GM19395 (cell line): ENCODE data around the gene LARGE2.

ENCODE experiments used
- ATAC-seq: cut with Tn5 transposase; IDR thresholded peaks from one replicate; pipeline ENCODE4 v1.9.1; 2021; ENCODE audit warnings: mild to moderate bottlenecking, moderate library complexity; ENCODE audit not compliant: unreplicated experiment

The LARGE2 gene

DNA sequence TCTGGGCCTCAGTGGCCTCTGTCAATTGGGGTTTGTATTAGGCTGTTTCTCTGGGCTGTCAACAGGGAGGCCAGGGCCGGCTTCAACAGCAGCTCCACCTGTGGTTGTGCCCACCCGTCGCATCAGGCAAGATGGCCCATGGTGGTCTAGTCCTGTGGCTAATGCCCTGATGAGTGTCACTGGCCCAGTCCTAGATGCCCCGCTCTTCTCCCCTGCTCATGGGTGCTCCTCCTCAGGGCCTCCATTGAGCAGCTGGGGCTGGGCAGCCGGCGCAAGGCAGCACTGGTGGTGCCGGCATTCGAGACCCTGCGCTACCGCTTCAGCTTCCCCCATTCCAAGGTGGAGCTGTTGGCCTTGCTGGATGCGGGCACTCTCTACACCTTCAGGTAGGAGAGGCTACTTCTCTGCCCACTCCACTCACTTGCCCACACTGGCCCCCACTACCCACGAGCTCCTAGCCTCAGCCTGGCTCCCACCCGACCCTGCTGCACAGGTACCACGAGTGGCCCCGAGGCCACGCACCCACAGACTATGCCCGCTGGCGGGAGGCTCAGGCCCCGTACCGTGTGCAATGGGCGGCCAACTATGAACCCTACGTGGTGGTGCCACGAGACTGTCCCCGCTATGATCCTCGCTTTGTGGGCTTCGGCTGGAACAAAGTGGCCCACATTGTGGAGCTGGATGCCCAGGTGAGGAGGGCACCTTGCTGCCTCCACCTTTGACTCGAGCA, 5.4 kb downstream of the LARGE2 start:
- ATAC-seq: no peak

DNA sequence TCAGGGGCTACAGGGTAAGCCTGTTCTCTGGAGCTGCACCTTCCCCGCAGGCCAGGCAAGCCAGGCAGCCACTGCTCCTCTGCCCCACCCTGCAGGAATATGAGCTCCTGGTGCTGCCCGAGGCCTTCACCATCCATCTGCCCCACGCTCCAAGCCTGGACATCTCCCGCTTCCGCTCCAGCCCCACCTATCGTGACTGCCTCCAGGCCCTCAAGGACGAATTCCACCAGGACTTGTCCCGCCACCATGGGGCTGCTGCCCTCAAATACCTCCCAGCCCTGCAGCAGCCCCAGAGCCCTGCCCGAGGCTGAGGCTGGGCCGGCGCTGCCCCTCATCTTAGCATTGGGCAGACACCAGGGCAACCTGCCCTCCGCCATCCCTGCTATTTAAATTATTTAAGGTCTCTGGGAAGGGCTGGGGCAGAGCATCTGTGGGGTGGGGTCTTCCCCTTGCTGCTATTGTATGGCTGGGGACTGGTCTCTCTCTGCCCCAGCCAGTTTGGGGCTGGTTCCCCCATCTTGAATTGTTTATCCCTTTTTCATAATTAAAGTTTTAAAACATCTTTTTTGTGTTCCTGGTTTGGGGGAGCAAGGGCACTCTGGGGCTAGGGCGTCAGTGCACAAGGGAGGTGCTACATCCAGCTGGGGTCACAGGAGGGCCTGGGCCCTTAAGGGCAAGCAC, 6.2 kb downstream of the LARGE2 start:
- no peak for ATAC-seq

DNA sequence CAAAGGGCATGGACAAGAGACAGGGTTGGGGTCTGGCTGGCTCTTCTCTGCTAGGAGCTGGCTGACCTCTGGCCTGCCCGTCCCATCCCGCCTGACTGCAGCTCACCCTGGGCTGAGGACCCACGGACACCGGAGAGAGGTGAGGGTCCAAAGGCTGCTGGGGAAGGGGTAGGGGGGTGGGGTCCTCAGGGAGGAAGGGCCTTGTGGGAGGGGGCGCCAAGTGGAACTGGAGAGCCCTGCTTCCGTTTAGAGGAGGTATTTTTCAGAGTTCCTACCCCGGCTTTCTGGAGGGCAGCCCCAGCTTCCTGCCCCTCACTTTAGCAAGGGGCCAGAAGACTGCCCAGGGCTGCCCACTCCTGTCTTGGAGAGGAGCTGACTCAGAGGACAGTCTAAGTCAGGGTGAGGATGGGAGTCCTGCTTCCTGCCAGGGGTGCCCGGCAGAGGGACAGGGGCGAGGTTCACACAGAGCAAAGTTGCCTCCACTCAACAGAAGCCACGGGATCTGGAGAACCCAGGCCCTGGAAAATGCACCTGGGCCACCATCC, 7.1 kb downstream of the LARGE2 start:
- ATAC-seq: peak; percentile 23

DNA sequence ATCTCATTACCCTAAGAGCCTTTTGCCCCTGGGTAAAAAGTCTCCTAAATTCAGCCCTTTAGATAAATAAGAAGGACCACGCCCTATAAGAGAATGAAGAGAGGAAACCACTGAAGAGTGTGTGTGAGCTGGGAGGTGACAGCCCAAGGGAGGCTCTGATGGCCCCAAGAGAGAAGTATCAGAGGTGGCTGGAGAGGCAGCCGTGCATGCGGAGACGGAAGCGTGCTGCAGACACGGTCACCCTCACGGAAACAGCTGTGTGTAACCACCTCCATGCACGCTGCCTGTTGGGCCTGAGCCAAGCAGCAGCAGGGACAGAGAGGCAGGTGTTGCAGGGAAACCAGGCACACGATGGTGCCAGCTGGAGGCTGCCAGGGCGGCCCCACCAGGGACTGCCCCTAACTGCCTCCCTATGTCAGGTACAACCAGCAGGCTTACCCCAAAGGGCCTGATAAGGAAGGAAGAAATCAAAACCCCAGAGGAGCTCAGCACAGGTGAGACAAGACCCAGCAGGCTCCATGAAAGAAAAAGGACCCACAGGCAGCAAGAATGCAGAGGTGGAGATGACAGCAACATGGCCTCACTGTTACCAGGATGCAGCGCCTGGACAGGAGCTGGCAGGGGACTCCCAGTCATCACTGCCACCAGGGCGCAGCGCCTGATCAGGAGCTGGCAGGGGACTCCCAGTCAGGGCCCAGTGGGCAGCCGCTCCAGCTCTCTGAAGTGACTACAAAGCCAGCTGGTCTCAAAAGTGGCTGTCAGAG, 7.8 kb downstream of the LARGE2 start:
- peak; percentile 96 for ATAC-seq

DNA sequence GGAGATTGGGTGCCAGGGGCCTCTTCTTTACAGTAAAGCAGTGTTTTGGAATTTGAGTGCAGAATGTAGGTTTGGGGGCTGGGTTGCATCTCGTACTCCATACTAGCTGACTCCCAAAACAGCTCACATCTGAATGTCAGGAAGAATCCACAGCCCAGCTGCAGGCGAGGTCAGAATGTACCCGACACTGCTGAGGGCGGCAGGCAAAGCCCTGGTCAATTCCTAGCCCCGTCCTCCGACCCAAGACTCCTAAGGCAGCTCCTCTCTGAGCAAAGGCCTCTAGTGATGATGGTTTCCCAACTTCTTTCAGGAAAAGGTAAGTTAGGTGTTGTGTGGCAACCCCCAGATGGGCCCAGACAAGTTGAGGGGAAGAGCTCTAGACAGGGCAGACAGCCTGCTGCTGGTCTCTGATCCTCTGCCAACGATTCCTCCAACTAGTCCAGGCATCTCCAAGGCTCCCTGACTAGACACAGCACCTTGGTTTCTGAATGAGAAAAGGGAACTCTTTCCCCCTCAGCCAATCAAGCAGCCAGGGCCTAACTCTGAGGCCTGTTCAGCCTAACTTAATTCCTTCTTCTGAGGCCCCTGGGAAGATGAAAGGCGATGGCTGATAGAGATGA, 8.6 kb downstream of the LARGE2 start:
- ATAC-seq: no peak

DNA sequence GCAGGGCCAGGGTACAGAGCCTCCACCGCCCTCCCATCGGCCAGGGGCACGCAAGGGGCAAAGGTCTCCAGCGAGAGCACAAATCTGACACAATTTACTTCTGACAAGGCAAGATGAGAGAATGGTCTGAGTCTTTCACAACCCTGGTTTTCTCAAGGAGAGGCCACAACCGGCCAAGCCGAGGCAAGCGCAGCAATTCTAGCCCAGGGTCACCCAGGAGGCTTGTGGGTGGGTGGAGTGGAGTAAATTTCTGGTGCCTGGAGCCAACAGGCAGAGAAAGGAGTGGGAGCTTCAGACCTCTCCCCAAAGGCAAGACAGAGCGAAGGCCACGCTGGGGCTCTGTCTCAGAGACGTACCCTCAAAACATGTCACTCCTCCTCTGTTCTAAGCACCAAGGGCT, 9.3 kb downstream of the LARGE2 start:
- no peak for ATAC-seq

DNA sequence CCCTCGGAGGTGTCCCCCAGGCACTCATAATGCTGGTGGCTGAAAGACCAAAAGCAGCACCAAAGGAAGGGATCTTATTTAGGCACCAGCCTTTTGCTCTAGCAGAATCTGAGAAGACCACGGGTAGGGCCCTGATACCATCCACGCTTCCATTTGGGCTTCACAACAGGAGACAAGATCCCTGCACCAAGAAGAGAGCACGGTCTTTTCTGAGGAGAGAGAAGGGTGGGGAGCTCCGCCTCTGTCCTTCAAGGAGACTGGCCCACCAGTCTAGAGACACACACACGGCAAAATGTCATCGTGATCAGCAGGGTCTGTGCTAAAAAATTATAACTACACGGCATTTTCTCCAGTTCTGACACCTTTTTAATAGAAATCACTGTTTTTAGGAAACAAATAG, 9.8 kb downstream of the LARGE2 start:
- no peak for ATAC-seq

DNA sequence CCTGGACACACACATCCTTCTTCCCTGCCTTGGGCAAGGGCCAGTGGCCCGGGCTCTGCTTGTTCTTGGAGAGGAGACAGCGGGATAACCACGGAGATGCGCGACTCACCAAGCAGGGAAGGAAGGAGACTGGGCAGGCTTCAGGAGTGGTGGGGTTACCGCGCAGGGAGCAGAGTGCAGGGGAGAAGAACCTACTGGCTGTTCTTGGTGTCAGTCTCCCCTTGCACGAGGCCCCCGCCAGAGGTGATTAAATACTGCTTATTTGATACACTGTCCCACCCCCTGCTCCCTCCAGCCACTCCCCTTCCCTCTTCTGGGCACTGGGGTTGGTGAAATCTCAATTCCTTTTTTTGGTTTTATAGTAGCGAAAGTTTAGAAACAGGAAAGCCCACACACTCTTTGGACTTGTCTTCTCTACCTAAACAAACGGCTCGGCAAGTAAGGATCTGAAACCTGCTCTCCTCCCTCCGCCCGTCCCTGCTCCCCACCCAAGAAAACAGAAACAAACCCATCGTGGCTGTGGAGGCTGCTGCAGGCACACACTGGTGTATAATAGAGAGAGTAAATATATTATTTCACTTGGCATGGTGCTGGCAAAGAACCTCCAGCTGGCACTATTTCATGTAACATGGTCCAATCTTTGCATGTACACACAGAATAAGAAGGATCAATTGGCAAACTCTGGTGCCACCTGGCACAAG, 10.8 kb downstream of the LARGE2 start:
- no peak for ATAC-seq

DNA sequence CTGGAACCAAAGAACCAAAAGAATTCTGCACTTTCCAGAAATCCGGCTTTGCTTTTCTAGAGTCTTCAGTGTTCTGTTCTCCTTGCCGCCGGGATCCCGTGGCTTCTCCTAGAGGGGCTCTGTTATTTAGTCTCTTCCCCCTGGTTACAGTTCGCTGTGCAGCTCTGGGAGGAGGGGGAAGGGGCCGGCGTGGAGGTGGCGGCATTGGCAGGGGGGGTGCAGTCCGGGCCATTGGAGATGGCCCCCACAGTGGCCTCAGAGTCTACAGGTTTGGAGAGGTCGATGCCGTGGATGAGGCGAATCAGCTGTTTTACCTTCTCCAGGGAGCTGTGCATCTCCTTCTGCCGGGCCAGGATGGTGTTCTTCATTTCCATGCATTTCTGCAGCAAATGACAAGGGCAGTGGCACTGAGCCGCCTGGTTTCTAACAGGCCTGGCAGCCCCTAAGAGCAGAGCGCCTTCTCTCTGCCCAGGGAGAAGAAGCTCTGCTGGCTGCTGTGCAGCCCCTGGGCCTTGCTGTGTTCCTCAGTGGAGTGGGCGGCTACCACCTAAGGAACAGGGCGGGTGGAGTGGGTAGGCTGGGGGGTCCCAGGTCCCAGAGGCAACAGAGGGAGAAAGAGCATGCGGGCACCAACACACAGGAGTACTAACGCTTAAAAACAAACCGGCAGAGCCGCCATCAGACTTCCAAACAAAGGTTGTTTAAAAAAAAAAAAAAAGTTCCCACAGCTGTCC, 11.6 kb downstream of the LARGE2 start:
- ATAC-seq: no peak

DNA sequence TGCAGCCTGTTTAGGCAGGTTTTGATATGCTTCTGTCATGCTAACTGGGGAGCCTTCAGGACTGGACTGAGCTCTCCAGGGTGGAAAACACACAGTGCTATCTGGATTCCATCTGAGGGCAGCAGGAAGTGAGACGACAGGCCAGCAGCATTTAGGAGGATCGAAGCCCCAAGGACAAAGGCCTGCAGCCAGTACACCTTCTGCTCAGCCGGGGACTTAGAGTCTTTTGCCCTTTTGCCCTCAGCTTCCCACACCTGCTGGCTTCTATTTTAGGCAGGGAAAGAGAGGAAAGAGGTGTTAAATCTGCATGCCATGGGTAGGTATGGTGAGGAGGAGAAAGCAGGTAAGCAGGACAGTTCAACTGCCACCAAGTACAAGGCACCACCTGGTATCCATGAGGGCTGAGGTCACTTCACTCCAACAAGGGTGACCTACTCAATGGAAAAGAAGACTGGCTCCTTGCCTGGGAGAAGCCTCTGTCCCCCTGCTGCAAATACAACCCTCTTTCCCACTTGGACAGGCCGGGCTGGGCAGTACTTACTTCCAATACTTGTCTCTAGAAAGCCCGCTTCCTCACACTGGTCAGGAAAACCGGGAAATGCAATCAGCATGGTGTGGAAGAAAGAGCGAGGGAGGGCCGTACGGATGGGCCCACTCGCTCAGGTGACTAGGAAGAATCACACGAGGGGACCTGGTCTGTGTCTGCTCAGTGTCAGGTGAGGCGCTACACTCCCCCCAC, 12.3 kb downstream of the LARGE2 start:
- ATAC-seq: no peak

DNA sequence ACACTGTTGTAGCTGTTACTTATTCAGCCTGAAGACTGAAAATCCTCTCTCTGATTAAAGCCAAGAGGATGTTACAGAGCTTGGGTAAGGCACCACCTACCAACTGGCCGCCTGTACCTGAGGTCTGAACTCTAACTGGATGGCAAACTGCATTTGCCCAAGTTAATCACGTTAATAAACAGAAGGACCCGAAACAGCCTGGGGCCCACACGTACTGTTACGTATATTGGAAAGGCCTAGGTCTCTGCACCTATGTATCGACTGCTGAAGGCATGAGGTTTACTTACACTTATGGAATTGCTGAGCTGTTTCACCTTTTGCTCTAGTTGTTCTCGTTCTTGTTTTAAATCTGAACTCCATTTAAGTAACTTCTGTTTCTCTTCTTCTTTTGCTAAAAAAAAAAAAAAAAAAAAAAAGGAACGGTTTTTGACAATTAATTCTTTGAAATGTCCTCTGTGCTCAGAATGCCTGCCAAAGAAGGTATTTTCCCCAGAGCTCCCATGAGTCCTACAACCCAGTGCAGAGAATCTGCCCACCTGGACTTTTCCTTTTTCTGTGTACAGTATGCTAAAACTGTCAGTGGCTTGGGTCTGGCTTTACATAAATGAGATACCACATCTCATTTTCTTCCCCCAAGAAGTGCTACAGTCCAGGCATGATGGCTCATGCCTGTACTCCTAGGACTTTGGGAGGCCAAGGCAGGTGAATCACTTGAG, 13.1 kb downstream of the LARGE2 start:
- ATAC-seq: no peak

DNA sequence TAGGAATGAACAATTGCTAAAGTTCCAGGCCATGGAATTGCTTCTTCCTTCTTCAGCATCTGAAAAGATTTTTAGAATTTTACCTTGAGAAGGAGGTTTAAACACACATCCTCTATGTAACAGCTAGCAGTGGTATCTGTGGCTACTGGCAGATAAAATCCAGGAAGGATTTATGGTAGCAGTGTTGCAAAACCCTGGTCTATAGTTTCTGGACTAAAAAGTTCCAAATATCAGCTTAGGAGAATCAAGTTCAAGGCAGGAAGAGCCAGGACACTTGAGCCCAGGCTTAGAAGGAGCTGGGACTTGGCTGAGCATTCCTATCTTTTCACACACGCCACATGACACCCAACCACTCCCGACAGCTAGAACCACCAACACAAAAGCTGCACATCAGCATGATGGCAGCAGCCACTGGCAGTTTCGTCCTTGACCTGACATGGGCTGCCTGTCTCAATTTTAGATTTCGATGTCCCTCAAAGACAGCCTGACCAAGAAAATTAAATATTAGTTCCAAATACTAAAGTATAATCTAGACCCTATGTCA, 14.1 kb downstream of the LARGE2 start:
- ATAC-seq: no peak

DNA sequence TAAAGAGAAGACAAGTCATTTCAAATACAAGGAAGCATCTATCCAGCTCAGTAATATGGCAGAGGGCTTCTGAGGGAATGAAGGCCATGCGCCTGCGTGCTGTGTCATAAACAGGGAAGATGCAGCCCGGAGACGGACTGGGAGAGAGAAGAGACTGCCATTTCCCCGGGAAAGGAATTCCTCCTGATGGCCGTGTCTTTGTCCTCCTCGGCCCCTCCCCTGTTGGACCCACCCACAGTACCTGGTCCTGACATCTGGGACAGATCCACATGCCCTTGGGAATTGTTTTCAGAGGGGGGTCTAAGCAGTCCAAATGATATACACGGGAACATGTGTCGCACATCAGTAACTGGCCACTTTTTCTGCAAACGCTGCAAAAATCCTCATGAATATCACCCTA, 15.5 kb downstream of the LARGE2 start:
- no peak for ATAC-seq

DNA sequence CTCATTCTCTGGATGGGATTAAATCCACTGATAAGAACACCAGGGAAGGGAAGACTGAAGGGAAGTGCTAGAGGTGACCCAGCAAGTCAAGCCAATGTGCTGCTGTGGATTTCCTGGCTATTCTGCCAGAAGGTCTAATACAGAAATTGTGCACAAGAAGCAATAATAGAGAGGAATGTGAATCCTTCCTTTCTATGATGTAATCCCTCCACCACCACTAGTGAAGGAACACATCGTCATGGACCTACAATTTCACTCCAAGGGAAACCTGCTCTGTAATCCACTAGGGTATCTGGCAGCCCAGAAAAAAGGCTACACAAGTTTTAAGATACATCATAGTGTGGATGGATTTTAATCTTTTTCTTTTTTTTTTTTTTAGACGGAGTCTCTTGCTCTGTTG, 17.4 kb downstream of the LARGE2 start:
- ATAC-seq: no peak

DNA sequence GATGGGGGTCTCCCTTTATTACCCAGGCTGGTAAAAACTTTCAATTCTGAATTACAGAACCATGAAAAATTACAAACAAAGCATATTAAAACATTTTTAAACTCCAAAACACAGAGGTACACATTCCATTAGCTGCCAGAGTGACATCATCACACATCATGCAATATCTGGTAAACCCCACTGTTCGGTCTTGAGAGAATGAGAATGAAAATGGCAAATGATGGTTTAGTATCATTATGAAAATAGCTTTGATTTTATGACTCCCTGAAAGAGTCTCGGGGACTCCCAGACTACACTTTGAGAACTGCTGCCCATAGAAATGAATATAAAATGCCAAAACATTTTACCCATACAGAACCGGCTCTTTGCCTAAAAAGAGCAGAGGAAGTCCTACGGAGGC, 18.8 kb downstream of the LARGE2 start:
- no peak for ATAC-seq

DNA sequence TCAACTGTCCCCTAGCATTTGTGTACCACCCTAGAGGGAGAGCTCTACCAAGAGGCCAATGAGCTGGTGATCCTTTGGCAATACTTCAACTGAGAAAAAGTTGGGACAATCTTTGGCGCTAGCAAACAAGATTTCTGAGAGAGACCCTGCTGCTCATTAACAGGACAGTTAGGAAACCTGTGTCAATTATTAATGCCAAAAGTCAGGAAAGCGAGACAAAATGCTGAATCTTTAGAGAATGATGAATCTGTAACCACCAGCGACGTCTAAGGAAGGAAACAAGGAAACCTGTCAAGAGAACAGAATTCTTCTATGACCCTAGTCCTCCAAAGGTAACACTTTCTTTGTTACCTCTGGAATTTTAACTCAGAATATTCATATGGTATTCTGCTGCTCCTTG, 19.9 kb downstream of the LARGE2 start:
- no peak for ATAC-seq

DNA sequence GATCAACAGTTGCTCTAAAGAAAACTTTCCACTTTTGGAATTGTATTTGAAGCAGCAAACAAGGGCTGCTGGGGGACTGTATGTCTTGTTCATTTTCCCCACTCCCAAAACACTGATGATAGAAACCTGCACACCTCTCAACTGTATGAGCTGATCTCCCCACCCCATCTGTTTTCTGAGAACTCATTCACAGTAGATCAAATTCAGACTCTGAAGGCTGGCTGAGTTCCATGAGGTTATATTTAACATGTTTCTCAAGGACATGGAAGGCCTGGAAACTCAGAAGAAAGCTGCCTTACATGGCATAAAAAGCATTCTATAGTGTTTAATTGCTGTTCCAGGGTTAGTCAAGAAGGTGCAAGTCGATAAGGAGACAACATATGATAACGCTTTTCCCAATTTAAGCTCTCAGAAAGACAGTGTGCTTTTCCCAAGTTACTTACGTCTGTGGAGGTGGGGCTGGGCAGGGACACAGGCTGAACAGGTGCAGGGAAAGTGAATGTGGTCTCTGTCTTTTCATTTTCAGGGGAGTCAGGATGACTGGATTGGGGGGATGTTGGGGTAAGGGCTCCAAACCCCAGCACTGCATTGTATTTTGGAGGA, 23.0 kb downstream of the LARGE2 start:
- ATAC-seq: no peak

DNA sequence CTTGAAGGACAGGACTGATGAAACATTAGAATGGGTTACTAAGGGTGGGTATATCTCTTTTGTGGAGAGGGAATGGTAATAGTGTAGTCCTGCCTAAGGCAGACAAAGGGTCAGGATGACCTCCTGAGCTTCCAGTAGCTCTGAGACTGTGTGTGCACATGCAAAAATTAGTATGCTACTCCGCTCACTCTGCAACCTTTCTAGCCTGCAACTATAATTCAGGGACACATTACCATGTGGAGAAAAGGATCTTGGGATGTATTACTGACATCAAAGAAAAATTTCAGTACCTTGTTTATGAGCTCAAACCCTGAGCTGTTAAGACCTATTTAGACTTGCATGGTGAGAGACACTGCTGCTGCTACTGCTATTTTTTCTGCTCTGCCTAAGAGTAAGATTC, 25.4 kb downstream of the LARGE2 start:
- no peak for ATAC-seq
